ENCODE data around the gene MEIS2.

- no peak for TF ChIP-seq CTCF (conservative IDR thresholded peaks at IDR 0.05; ENCODE audit: low read depth in 2 of 2)
- TF ChIP-seq POLR2AphosphoS5 (IDR thresholded peaks at IDR 0.05; ENCODE audit: low read depth): no peak
- no peak for TF ChIP-seq EZH2phosphoT487 (IDR thresholded peaks at IDR 0.05; ENCODE audit: unreplicated experiment)
- no peak for TF ChIP-seq EZH2 (IDR thresholded peaks at IDR 0.05; ENCODE audit: low read depth, unreplicated experiment)
- no peak for TF ChIP-seq CREB1 (CRISPR knock-in tag; IDR thresholded peaks at IDR 0.05; ENCODE audit: low read depth)
- no peak for TF ChIP-seq STAT1 (IDR thresholded peaks at IDR 0.05; ENCODE audit: unreplicated experiment)
- no peak for TF ChIP-seq REST (IDR thresholded peaks at IDR 0.05; ENCODE audit: unreplicated experiment)
- TF ChIP-seq ETS1 (IDR thresholded peaks at IDR 0.05): no peak
- TF ChIP-seq JUNB (IDR thresholded peaks at IDR 0.05; ENCODE audit: unreplicated experiment): no peak
- no peak for TF ChIP-seq ZNF331 (CRISPR knock-in tag; IDR thresholded peaks at IDR 0.05; ENCODE audit: low read depth)
- no peak for TF ChIP-seq ZNF114 (CRISPR knock-in tag; IDR thresholded peaks at IDR 0.05)
- no peak for TF ChIP-seq NANOG (IDR thresholded peaks at IDR 0.05; ENCODE audit: borderline replicate concordance)
These were observed 60.1 kb downstream of the MEIS2 start for GRCh38 chr15:37040072-37040742.
